SK-N-MC (cell line): ENCODE data around the gene ACYP1.

Source experiments
- EZH2 ChIP-seq: fragments of 200-600 bp; sonication (generic); IDR thresholded peaks from one replicate; pipeline ENCODE4 v1.6.1; 2017; ENCODE audit warnings: antibody characterized with exemption
- FOXP2 ChIP-seq: optimal IDR thresholded peaks from 2 replicates; pipeline ENCODE3; 2011; ENCODE audit warnings: mild to moderate bottlenecking, moderate library complexity; ENCODE audit not compliant: insufficient read depth; ENCODE audit errors: extremely low read length, control extremely low read depth
- POLR2AphosphoS5 ChIP-seq: IDR thresholded peaks from 2 replicates; pipeline ENCODE4 v1.6.1; 2012; ENCODE audit warnings: mild to moderate bottlenecking, low read depth, low read length, borderline replicate concordance

DNA sequence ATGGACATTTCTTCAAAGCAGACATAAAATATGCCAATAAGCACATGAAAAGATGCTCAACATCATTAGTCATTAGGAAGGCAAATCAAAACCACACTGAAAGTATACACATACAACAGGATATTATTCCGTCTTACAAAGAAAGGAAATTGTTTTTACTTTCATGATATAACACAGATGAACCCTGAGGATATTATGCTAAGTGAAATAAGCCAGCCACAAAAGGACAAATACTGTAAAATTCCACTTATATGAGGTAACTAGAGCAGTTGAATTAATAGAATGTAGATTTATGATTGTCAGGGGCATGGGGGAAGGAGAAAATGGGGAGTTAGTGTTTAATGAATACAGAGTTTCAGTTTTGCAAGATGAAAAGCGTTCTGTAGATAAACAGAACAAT lies 4.2 kb downstream of the ACYP1 start:
- peak; percentile 31; the same call in 1 of the 2 replicates for TF ChIP-seq POLR2AphosphoS5
- TF ChIP-seq EZH2 = no peak
- no peak for TF ChIP-seq FOXP2
